IMR-90 (cell line): ENCODE measurements around the gene NAP1L1.

ENCODE experiments used
- BHLHE40 ChIP-seq: fragments of 150-350 bp; IDR thresholded peaks from 2 replicates; pipeline ENCODE4 v1.6.1; 2016; ENCODE audit warnings: mild to moderate bottlenecking, low read depth, low read length
- CEBPB ChIP-seq: IDR thresholded peaks from 2 replicates; pipeline ENCODE4 v1.6.1; 2012; ENCODE audit warnings: low read depth, low read length, improper control_type of control experiment
- FOS ChIP-seq: fragments of 150-350 bp; IDR thresholded peaks from 2 replicates; pipeline ENCODE4 v1.6.1; 2016; ENCODE audit warnings: low read depth, low read length
- MAFK ChIP-seq: IDR thresholded peaks from 2 replicates; pipeline ENCODE4 v1.6.1; 2012; ENCODE audit warnings: low read depth, low read length, improper control_type of control experiment
- MXI1 ChIP-seq: IDR thresholded peaks from 2 replicates; pipeline ENCODE4 v1.6.1; 2012; ENCODE audit warnings: low read depth, mild to moderate bottlenecking, low read length, moderate library complexity, borderline replicate concordance
- POLR2A ChIP-seq: IDR thresholded peaks from 2 replicates; pipeline ENCODE4 v1.6.1; 2012; ENCODE audit warnings: mild to moderate bottlenecking, low read depth, low read length
- RAD21 ChIP-seq: IDR thresholded peaks from 2 replicates; pipeline ENCODE4 v1.6.1; 2012; ENCODE audit warnings: low read length, improper control_type of control experiment
- RCOR1 ChIP-seq: IDR thresholded peaks from 2 replicates; pipeline ENCODE4 v1.6.1; 2012; ENCODE audit warnings: mild to moderate bottlenecking, low read length, improper control_type of control experiment; ENCODE audit not compliant: insufficient replicate concordance
- RFX5 ChIP-seq: IDR thresholded peaks from 2 replicates; pipeline ENCODE4 v1.8.0; 2012; ENCODE audit warnings: low read depth, mild to moderate bottlenecking, low read length, moderate library complexity
- SMC3 ChIP-seq: fragments of 150-350 bp; IDR thresholded peaks from 2 replicates; pipeline ENCODE4 v1.6.1; 2016; ENCODE audit warnings: low read depth, mild to moderate bottlenecking, antibody characterized with exemption, low read length, moderate library complexity
- TF ChIP-seq, protein P1 (sequence below): conservative IDR thresholded peaks from 2 replicates; pipeline ENCODE4 v1.5.1; 2012; ENCODE audit warnings: mild to moderate bottlenecking, low read depth, low read length, improper control_type of control experiment

DNA sequence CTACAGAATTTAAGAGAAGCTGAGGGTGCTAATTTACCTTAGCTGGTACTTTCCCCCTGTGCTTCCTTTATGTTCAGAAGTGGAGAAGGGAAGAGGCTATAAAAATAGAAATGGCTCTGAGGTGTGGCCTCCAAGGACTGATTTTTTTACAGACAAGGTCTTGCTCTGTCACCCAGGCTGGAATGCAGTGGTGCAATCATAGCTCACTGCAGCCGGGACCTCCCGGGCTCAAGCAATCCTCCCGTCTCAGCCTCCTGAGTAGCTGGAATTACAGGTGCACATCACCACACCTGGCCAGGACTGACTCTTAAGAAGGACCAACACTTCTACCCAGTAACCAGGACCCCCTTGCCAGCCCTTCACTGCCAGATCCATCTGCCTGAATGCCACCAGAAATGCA is 23.9 kb upstream of the NAP1L1 start:
- TF ChIP-seq CEBPB, result no peak
- TF ChIP-seq, protein P1, sequence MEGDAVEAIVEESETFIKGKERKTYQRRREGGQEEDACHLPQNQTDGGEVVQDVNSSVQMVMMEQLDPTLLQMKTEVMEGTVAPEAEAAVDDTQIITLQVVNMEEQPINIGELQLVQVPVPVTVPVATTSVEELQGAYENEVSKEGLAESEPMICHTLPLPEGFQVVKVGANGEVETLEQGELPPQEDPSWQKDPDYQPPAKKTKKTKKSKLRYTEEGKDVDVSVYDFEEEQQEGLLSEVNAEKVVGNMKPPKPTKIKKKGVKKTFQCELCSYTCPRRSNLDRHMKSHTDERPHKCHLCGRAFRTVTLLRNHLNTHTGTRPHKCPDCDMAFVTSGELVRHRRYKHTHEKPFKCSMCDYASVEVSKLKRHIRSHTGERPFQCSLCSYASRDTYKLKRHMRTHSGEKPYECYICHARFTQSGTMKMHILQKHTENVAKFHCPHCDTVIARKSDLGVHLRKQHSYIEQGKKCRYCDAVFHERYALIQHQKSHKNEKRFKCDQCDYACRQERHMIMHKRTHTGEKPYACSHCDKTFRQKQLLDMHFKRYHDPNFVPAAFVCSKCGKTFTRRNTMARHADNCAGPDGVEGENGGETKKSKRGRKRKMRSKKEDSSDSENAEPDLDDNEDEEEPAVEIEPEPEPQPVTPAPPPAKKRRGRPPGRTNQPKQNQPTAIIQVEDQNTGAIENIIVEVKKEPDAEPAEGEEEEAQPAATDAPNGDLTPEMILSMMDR, result no peak
- no peak for TF ChIP-seq MAFK
- TF ChIP-seq FOS, result no peak
- TF ChIP-seq POLR2A, result no peak
- TF ChIP-seq RCOR1, result no peak
- no peak for TF ChIP-seq BHLHE40
- TF ChIP-seq RFX5, result no peak
- no peak for TF ChIP-seq SMC3
- no peak for TF ChIP-seq MXI1
- TF ChIP-seq RAD21, result no peak
